CD14-positive monocyte (primary cell): ENCODE data around the gene SPTB. TPM values are rescaled to one million over a fixed set of nuclear protein-coding genes. Genes with fewer than 3 reads are reported as not detected.

Experiments used
- DNase-seq, 3 donors: peaks; one replicate each; pipeline ENCODE4 v3.0.0-alpha.2; 2011 to 2022
- H2AFZ ChIP-seq: 2 replicates; pipeline ENCODE4 v1.6.0; 2012; ENCODE audit warnings: mild to moderate bottlenecking, low read depth, low read length, inconsistent platforms; ENCODE audit not compliant: insufficient read depth, poor library complexity, severe bottlenecking
- H3K27ac ChIP-seq, 2 donors: 1 replicate in 1 of 2; 2 replicates in 1 of 2; pipeline ENCODE4 v1.5.1; 2012 to 2013; ENCODE audit warnings: low read length in 2 of 2, control low read depth in 1 of 2, inconsistent platforms in 1 of 2, low read depth in 1 of 2, mild to moderate bottlenecking in 1 of 2
- H3K27me3 ChIP-seq, 2 donors: one replicate each; pipeline versions ENCODE4 v1.6.0 to v1.6.1; 2011 to 2013; ENCODE audit warnings: low read length in 2 of 2; ENCODE audit not compliant: control insufficient read depth in 2 of 2, insufficient read depth in 2 of 2
- H3K36me3 ChIP-seq, 2 donors: replicated peaks in 1 of 2; 1 replicate in 1 of 2; 2 replicates in 1 of 2; pipeline versions ENCODE4 v1.5.1 to v1.6.1; 2012 to 2013; ENCODE audit warnings: low read length in 2 of 2, control low read depth in 1 of 2, inconsistent platforms in 1 of 2, mild to moderate bottlenecking in 1 of 2; ENCODE audit not compliant: insufficient read depth in 2 of 2, control insufficient read depth in 1 of 2
- H3K4me1 ChIP-seq, 2 donors: 1 replicate in 1 of 2; 2 replicates in 1 of 2; pipeline versions ENCODE4 v1.5.1 to v1.6.1; 2012 to 2013; ENCODE audit warnings: low read length in 2 of 2, control low read depth in 1 of 2, inconsistent platforms in 1 of 2, mild to moderate bottlenecking in 1 of 2, moderate library complexity in 1 of 2; ENCODE audit not compliant: insufficient read depth in 2 of 2, control insufficient read depth in 1 of 2
- H3K4me2 ChIP-seq: replicated peaks from 2 replicates; pipeline ENCODE3; 2012; ENCODE audit warnings: low read length, moderate library complexity, mild to moderate bottlenecking; ENCODE audit not compliant: poor library complexity, severe bottlenecking; ENCODE audit errors: extremely low read depth
- H3K4me3 ChIP-seq, 3 experiments: fragments of 200-600 bp in 1 of 3; sonication (generic) in 1 of 3; replicated peaks in 1 of 3; 1 replicate in 2 of 3; 2 replicates in 1 of 3; pipeline ENCODE4 v1.5.1; 2011 to 2013; ENCODE audit warnings: low read length in 3 of 3, mild to moderate bottlenecking in 3 of 3, control low read depth in 2 of 3, low read depth in 2 of 3, inconsistent platforms in 1 of 3, moderate library complexity in 1 of 3
- H3K79me2 ChIP-seq: 2 replicates; pipeline ENCODE4 v1.6.0; 2012; ENCODE audit warnings: mild to moderate bottlenecking, control low read depth, inconsistent platforms, low read length, moderate library complexity; ENCODE audit not compliant: insufficient read depth
- H3K9ac ChIP-seq: 2 replicates; pipeline ENCODE4 v1.6.0; 2017; ENCODE audit warnings: low read length, mild to moderate bottlenecking; ENCODE audit not compliant: insufficient read depth, poor library complexity, severe bottlenecking
- H3K9me3 ChIP-seq, 2 donors: replicated peaks in 1 of 2; 1 replicate in 1 of 2; 2 replicates in 1 of 2; pipeline versions ENCODE4 v1.5.1 to v1.6.1; 2012 to 2013; ENCODE audit warnings: low read length in 2 of 2, control low read depth in 1 of 2; ENCODE audit not compliant: control insufficient read depth in 1 of 2, insufficient read depth in 1 of 2
- H4K20me1 ChIP-seq: 2 replicates; pipeline ENCODE4 v1.6.0; 2012; ENCODE audit warnings: mild to moderate bottlenecking, low read length, control low read depth, moderate library complexity; ENCODE audit not compliant: insufficient read depth
- H3K27ac Mint-ChIP-seq, 7 donors: one replicate each; pipeline ENCODE4 v1.8.0; 2020; ENCODE audit warnings: mild to moderate bottlenecking in 7 of 7, mixed read lengths in 7 of 7, moderate library complexity in 6 of 7, inconsistent platforms in 2 of 7
- H3K27me3 Mint-ChIP-seq, 3 donors: one replicate each; pipeline ENCODE4 v1.8.0; 2021 to 2022; ENCODE audit warnings: low read depth in 3 of 3, mild to moderate bottlenecking in 3 of 3, mixed read lengths in 3 of 3, moderate library complexity in 3 of 3, inconsistent platforms in 1 of 3
- H3K36me3 Mint-ChIP-seq, 2 donors: one replicate each; pipeline ENCODE4 v1.8.0; 2020; ENCODE audit warnings: mixed read lengths in 2 of 2, inconsistent platforms in 1 of 2, mild to moderate bottlenecking in 1 of 2
- H3K4me1 Mint-ChIP-seq: one replicate; pipeline ENCODE4 v1.8.0; 2020; ENCODE audit warnings: mild to moderate bottlenecking, mixed read lengths
- H3K4me3 Mint-ChIP-seq, 2 donors: one replicate each; pipeline ENCODE4 v1.8.0; 2020; ENCODE audit warnings: mild to moderate bottlenecking in 2 of 2, mixed read lengths in 2 of 2, moderate library complexity in 1 of 2
- H3K9me3 Mint-ChIP-seq, 7 donors: one replicate each; pipeline ENCODE4 v1.8.0; 2020 to 2022; ENCODE audit warnings: mixed read lengths in 7 of 7, mild to moderate bottlenecking in 6 of 7, moderate library complexity in 6 of 7, inconsistent platforms in 2 of 7
- WGBS: methylation state at CpG from one replicate; pipeline ENCODE4 v1.1.5; 2013; ENCODE audit warnings: missing lambda C conversion rate; ENCODE audit not compliant: insufficient coverage; 5-methylcytosine and 5-hydroxymethylcytosine counted together
- intact Hi-C, 2 donors: fragments of 100-400 bp; cut with micrococcal nuclease; formaldehyde crosslinking; loops; one replicate each; pipeline versions ENCODE4 v1.15.0 to v1.15.1; 2023
- polyA plus RNA-seq, 3 donors: library from polyadenylated mRNA; depleted of rRNA in 1 of 3; unstranded in 2 of 3; stranded (reverse) in 1 of 3; fragments of 300-500 nt in 2 of 3; fragments of >200 nt in 1 of 3; fragmentation: Illumina TruSeq in 2 of 3; gene quantifications; 1 replicate in 2 of 3; 2 replicates in 1 of 3; pipeline ENCODE4 v1.2.3, GENCODE V29; 2012 to 2021
- TF ChIP-seq, protein P1 (sequence below): fragments of 200-600 bp; IDR thresholded peaks from one replicate; pipeline ENCODE4 v1.8.0; 2022; ENCODE audit warnings: antibody characterized with exemption, mild to moderate bottlenecking

Gene SPTB
- polyA plus RNA-seq, 3 donors, result not detected

DNA sequence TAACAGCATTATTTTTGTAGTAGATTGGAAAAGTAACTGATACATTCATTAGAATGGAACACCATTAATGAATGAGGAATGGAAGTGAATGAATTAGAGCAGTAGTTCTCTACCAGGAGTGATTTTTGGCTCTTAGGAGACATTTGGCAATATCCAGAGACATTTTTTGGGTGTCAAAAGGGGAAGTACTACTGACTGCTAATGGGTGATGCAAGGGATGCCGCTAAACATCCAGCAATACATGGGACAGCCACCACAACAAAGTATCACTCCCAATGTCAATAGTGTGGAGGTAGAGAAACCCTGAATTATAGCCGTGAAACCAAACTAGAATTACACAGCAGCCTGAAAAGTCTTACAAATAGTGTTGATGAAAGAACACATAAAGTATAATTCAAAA, 36.1 kb upstream of the SPTB start:
- peaks cover 5 to 21% of the 10 kb centered on the region in 2 donors for H3K36me3 Mint-ChIP-seq
- no peaks in the 10 kb centered on the region for H3K9me3 ChIP-seq
- WGBS, result no CpG with 5 or more reads among the region's 2 CpGs
- peaks cover 21 to 24% of the 10 kb centered on the region in 2 donors for H3K4me1 ChIP-seq
- H3K4me3 ChIP-seq, result peak overlapping the region in 1 of 3 experiments; percentile 89
- peak overlapping the region; percentile 69 to 97 (median 95) for H3K27ac Mint-ChIP-seq
- intact Hi-C loops, result loop anchor here (10.0 kb wide), 3 partner anchors 69 to 261 kb away; partner anchors contain the start of genes FNTB (in 2 of the 2) and MAX (in 2 of the 2)
- peak overlapping the region in 1 of 2 donors; percentile 98 for H3K27ac ChIP-seq
- H3K4me2 ChIP-seq, result peak overlapping the region; percentile 91
- peaks cover 65% of the 10 kb centered on the region for H3K79me2 ChIP-seq
- TF ChIP-seq, protein P1, sequence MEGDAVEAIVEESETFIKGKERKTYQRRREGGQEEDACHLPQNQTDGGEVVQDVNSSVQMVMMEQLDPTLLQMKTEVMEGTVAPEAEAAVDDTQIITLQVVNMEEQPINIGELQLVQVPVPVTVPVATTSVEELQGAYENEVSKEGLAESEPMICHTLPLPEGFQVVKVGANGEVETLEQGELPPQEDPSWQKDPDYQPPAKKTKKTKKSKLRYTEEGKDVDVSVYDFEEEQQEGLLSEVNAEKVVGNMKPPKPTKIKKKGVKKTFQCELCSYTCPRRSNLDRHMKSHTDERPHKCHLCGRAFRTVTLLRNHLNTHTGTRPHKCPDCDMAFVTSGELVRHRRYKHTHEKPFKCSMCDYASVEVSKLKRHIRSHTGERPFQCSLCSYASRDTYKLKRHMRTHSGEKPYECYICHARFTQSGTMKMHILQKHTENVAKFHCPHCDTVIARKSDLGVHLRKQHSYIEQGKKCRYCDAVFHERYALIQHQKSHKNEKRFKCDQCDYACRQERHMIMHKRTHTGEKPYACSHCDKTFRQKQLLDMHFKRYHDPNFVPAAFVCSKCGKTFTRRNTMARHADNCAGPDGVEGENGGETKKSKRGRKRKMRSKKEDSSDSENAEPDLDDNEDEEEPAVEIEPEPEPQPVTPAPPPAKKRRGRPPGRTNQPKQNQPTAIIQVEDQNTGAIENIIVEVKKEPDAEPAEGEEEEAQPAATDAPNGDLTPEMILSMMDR, result no peak
- peaks cover 0 to 2% of the 10 kb centered on the region in 2 donors for H3K27me3 ChIP-seq
- peak overlapping the region in 1 of 2 donors; percentile 44 for H3K4me3 Mint-ChIP-seq
- peaks cover 29% of the 10 kb centered on the region for H3K4me1 Mint-ChIP-seq
- H3K27me3 Mint-ChIP-seq, result peaks cover 3 to 7% (median 3%) of the 10 kb centered on the region in 3 donors
- peak; percentile 68 to 86 (median 84) for DNase-seq
- H4K20me1 ChIP-seq, result peaks cover 49% of the 10 kb centered on the region
- H3K9ac ChIP-seq, result no peak overlapping the region
- H2AFZ ChIP-seq, result no peak overlapping the region
- peaks cover 0 to 2% (median 0%) of the 10 kb centered on the region in 7 donors for H3K9me3 Mint-ChIP-seq
- H3K36me3 ChIP-seq, result peaks cover 0 to 7% of the 10 kb centered on the region in 2 donors

DNA sequence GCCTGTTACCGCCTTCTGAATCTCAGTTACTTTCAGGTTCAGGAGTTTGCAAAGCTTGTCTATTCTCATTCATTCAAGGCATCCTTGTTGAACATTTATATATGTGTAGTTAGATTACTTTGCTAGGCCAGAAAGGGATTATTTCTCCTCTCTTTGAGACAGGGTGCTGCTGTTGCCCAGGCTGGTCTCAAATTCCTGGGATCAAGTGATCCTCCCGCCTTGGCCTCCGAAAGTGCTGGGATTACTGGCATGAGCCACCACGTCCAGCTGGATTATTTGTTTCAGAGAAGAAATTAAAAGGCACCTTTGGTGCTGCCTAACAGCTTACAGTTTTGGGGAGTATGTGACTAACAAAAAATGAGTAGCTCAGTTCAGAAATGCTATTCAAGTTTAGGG, 35.3 kb upstream of the SPTB start:
- DNase-seq, result no peak
- H2AFZ ChIP-seq, result peak overlapping the region; percentile 92
- H3K4me3 ChIP-seq, result peak overlapping the region; percentile 89 to 97 (median 93)
- H3K27me3 ChIP-seq, result peaks cover 0 to 2% of the 10 kb centered on the region in 2 donors
- H3K9me3 ChIP-seq, result no peaks in the 10 kb centered on the region
- H4K20me1 ChIP-seq, result peaks cover 41% of the 10 kb centered on the region
- H3K9me3 Mint-ChIP-seq, result peaks cover 0 to 2% (median 0%) of the 10 kb centered on the region in 7 donors
- H3K27ac ChIP-seq, result peak overlapping the region; percentile 8 to 98
- H3K27me3 Mint-ChIP-seq, result peaks cover 3 to 7% (median 6%) of the 10 kb centered on the region in 3 donors
- TF ChIP-seq, protein P1, result no peak
- peaks cover 21 to 24% of the 10 kb centered on the region in 2 donors for H3K4me1 ChIP-seq
- peak overlapping the region; percentile 81 to 92 for H3K4me3 Mint-ChIP-seq
- peak overlapping the region; percentile 91 for H3K4me2 ChIP-seq
- peak overlapping the region; percentile 92 to 97 (median 95) for H3K27ac Mint-ChIP-seq
- H3K9ac ChIP-seq, result peak overlapping the region; percentile 98
- peaks cover 57% of the 10 kb centered on the region for H3K79me2 ChIP-seq
- intact Hi-C loops, result loop anchor here (10.0 kb wide), 3 partner anchors 70 to 260 kb away; partner anchors contain the start of genes FNTB (in 2 of the 2) and MAX (in 2 of the 2)
- 78% methylated on average over 2 of the region's 4 CpGs for WGBS
- peaks cover 5 to 14% of the 10 kb centered on the region in 2 donors for H3K36me3 Mint-ChIP-seq
- no peaks in the 10 kb centered on the region for H3K36me3 ChIP-seq
- H3K4me1 Mint-ChIP-seq, result peaks cover 29% of the 10 kb centered on the region
